ENCODE data around the gene DBH.

DBH gene

GRCh38 chr9:133635533-133636531 lies at the start of gene DBH:
TSS of gene DBH (plus strand) at chr9:133636363. CDS start at chr9:133636372, 9 bp downstream.
- DNase-seq, result no peak

- DNase-seq, result no peak
Measured at GRCh38 chr9:133587051-133587450, 49.1 kb upstream of the DBH start.

- no peak for DNase-seq
Measured at GRCh38 chr9:133587466-133587865, 48.7 kb upstream of the DBH start.

GRCh38 chr9:133589454-133590227 lies 46.5 kb upstream of the DBH start:
- peak; percentile 46 for DNase-seq

- no peak for DNase-seq
Measured at GRCh38 chr9:133590231-133590855, 45.8 kb upstream of the DBH start.

- DNase-seq, result no peak
Measured at GRCh38 chr9:133591116-133591910, 44.9 kb upstream of the DBH start.

- DNase-seq, result no peak
Measured at GRCh38 chr9:133591985-133592384, 44.2 kb upstream of the DBH start.

GRCh38 chr9:133592731-133593409 lies 43.3 kb upstream of the DBH start:
- no peak for DNase-seq

GRCh38 chr9:133593587-133594253 lies 42.4 kb upstream of the DBH start:
- no peak for DNase-seq

GRCh38 chr9:133594310-133594709 lies 41.9 kb upstream of the DBH start:
- DNase-seq, result no peak

- DNase-seq, result no peak
Measured at GRCh38 chr9:133595910-133596309, 40.3 kb upstream of the DBH start.

GRCh38 chr9:133597316-133597957 lies 38.7 kb upstream of the DBH start:
- no peak for DNase-seq

- DNase-seq, result no peak
Measured at GRCh38 chr9:133598978-133599377, 37.2 kb upstream of the DBH start.

- DNase-seq, result no peak
Measured at GRCh38 chr9:133599470-133600173, 36.5 kb upstream of the DBH start.

GRCh38 chr9:133600739-133601138 lies 35.4 kb upstream of the DBH start:
- DNase-seq, result no peak

GRCh38 chr9:133601746-133602145 lies 34.4 kb upstream of the DBH start:
- no peak for DNase-seq

- no peak for DNase-seq
Measured at GRCh38 chr9:133602277-133602676, 33.9 kb upstream of the DBH start.

- no peak for DNase-seq
Measured at GRCh38 chr9:133603135-133603927, 32.8 kb upstream of the DBH start.

- no peak for DNase-seq
Measured at GRCh38 chr9:133604214-133604613, 31.9 kb upstream of the DBH start.

Data from activated naive CD4-positive, alpha-beta T cell treated with anti-CD3 and anti-CD28 coated beads, Interleukin-2, amount 50 U/mL, for 16 hours (primary cell).